Testis (tissue), 2 donors: ENCODE data around the gene AGAP1.

ENCODE experiments used
- CTCF ChIP-seq, 3 experiments: fragments of 450-650 bp in 2 of 3; fragments of 200-600 bp in 1 of 3; sonication (generic) in 1 of 3; IDR thresholded peaks; one replicate each; pipeline ENCODE4 v1.5.1; 2016 to 2019; ENCODE audit warnings: antibody characterized with exemption in 3 of 3, mild to moderate bottlenecking in 2 of 3, moderate library complexity in 1 of 3
- POLR2A ChIP-seq: fragments of 450-650 bp; IDR thresholded peaks from one replicate; pipeline ENCODE4 v1.6.1; 2017; ENCODE audit warnings: antibody characterized with exemption, mild to moderate bottlenecking, moderate library complexity

GRCh38 chr2:235986361-235986760 lies 492.5 kb downstream of the AGAP1 start:
- no peak for TF ChIP-seq CTCF (IDR thresholded peaks at IDR 0.05)
- TF ChIP-seq POLR2A = no peak
